ENCODE data around the gene FBN3. TPM values are rescaled to one million over a fixed set of nuclear protein-coding genes. Genes with fewer than 3 reads are reported as not detected.

Gene FBN3
- polyA plus RNA-seq, 1 of the 3 experiments (the other 2 are of a cell fraction) = not detected

GRCh38 chr19:8138201-8138600, 11.2 kb downstream of the FBN3 start:
- Histone ChIP-seq H2AFZ (ENCODE audit: low read depth) (no peak overlapping the region), H3K4me2 (no peak overlapping the region), H3K4me1 (ENCODE audit: control insufficient read depth in 1 of 2, insufficient read depth in 2 of 2, low read depth in 1 of 2, low read length in 1 of 2) (no peaks in the 10 kb centered on the region; a peak in 1 of 4 replicates), H3F3A (replicated peaks; ENCODE audit: insufficient read depth) (no peaks in the 10 kb centered on the region), H3K79me2 (ENCODE audit: insufficient read depth) (no peaks in the 10 kb centered on the region), H3K27me3 (ENCODE audit: insufficient read depth) (no peaks in the 10 kb centered on the region), H3K9me2 (no peaks in the 10 kb centered on the region), H3K27ac (ENCODE audit: low read depth in 2 of 2, low read length in 1 of 2) (no peak overlapping the region), H3K9me3 (no peaks in the 10 kb centered on the region), H3K9ac (no peak overlapping the region), H3K4me3 (ENCODE audit: low read depth in 2 of 2, low read length in 1 of 2) (no peak overlapping the region), H4K20me1 (ENCODE audit: insufficient read depth) (no peaks in the 10 kb centered on the region), H3K36me3 (replicated peaks in 1 of 2; ENCODE audit: control insufficient read depth in 1 of 2, insufficient read depth in 2 of 2, low read length in 1 of 2) (no peaks in the 10 kb centered on the region)
- CTCF ChIA-PET = interaction anchor here (1.3 kb wide), 1 partner anchor 194 kb away, joined by 4 read pairs; no protein-coding TSS in a partner anchor
- WGBS (ENCODE audit: low lambda C conversion rate) = 85% methylated on average over 6 of the region's 17 CpGs
- POLR2A ChIA-PET = no interaction called here
- DNase-seq = peak; percentile 29
- no peak for TF ChIP-seq MAX (IDR thresholded peaks at IDR 0.05; ENCODE audit: low read depth)
- TF ChIP-seq CTCF (IDR thresholded peaks at IDR 0.05) = no peak
- TF ChIP-seq TCF12 (IDR thresholded peaks at IDR 0.05) = no peak
- TF ChIP-seq SMC3 (IDR thresholded peaks at IDR 0.05; ENCODE audit: low read depth, low read length) = no peak
- TF ChIP-seq USF2 (IDR thresholded peaks at IDR 0.05; ENCODE audit: borderline replicate concordance, low read depth, low read length) = no peak
- no peak for TF ChIP-seq NRF1 (IDR thresholded peaks at IDR 0.05; ENCODE audit: low read depth, low read length)
- TF ChIP-seq RXRA (IDR thresholded peaks at IDR 0.05; ENCODE audit: borderline replicate concordance, low read depth) = no peak
- no peak for TF ChIP-seq PBX3 (IDR thresholded peaks at IDR 0.05)

GRCh38 chr19:8137425-8137824, 12.0 kb downstream of the FBN3 start:
- H3K36me3 ChIP-seq (replicated peaks in 1 of 2; ENCODE audit: control insufficient read depth in 1 of 2, insufficient read depth in 2 of 2, low read length in 1 of 2) = no peaks in the 10 kb centered on the region
- H3K9me3 ChIP-seq = no peaks in the 10 kb centered on the region
- TF ChIP-seq GABPA (IDR thresholded peaks at IDR 0.05; ENCODE audit: low read depth) (no peak), MAX (IDR thresholded peaks at IDR 0.05; ENCODE audit: low read depth) (no peak), TAF1 (IDR thresholded peaks at IDR 0.05; ENCODE audit: borderline replicate concordance, low read depth, low read length) (no peak), EP300 (IDR thresholded peaks at IDR 0.05; ENCODE audit: borderline replicate concordance in 1 of 2, low read depth in 1 of 2, low read length in 1 of 2) (no peak), NRF1 (IDR thresholded peaks at IDR 0.05; ENCODE audit: low read depth, low read length) (no peak), NFIC (IDR thresholded peaks at IDR 0.05; ENCODE audit: borderline replicate concordance) (no peak), RCOR1 (IDR thresholded peaks at IDR 0.05; ENCODE audit: low read length) (no peak)
- no peak overlapping the region for H3K9ac ChIP-seq
- H3K4me1 ChIP-seq (ENCODE audit: control insufficient read depth in 1 of 2, insufficient read depth in 2 of 2, low read depth in 1 of 2, low read length in 1 of 2) = no peaks in the 10 kb centered on the region; a peak in 1 of 4 replicates
- POLR2A ChIA-PET = no interaction called here
- H3K4me2 ChIP-seq = no peak overlapping the region
- no peaks in the 10 kb centered on the region for H3K79me2 ChIP-seq (ENCODE audit: insufficient read depth)
- WGBS (ENCODE audit: low lambda C conversion rate) = 45% methylated on average over 1 of the region's 1 CpG
- H4K20me1 ChIP-seq (ENCODE audit: insufficient read depth) = no peaks in the 10 kb centered on the region
- H3F3A ChIP-seq (replicated peaks; ENCODE audit: insufficient read depth) = no peaks in the 10 kb centered on the region
- H3K27me3 ChIP-seq (ENCODE audit: insufficient read depth) = peaks cover 2% of the 10 kb centered on the region; the same call in 1 of the 2 replicates
- no peak overlapping the region for H3K27ac ChIP-seq (ENCODE audit: low read depth in 2 of 2, low read length in 1 of 2)
- DNase-seq = no peak
- no peak overlapping the region for H3K4me3 ChIP-seq (ENCODE audit: low read depth in 2 of 2, low read length in 1 of 2)
- H2AFZ ChIP-seq (ENCODE audit: low read depth) = no peak overlapping the region
- CTCF ChIA-PET = no interaction called here
- H3K9me2 ChIP-seq = no peaks in the 10 kb centered on the region
